ENCODE measurements around the gene DDX24. TPM values are rescaled to one million over a fixed set of nuclear protein-coding genes. Genes with fewer than 3 reads are reported as not detected.

The DDX24 gene
- total RNA-seq, 1 experiment from 2014 or later = 190 TPM

DNA sequence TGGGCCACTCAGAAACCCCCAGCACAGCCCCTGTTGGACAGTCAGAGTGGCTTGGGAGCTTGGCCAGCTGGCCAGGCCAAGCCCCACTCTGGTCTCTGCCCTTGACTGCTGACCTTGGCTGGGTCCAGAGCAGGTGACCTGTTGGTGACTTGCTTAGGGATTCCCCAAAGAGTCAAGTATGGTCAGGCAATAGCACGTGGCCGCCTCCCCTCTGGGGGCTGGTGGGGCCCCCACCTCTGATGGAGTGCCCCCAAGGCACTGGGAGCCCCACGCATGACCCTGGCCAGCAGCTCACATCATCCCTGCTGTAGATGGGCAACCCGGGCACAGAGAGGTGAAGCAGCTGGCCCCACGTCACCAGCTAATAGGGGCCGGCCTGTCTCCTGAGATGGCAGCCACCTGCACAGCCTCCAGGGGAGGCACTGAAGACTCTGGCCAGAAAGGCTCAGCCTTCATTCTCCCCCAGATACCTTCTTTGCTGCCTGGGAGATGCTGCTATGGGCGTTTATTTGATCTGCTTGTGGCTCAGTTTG is 82.1 kb downstream of the DDX24 start:
- Mint-ChIP-seq H3K9me3 (ENCODE audit: low read depth, unreplicated experiment) (no peaks in the 10 kb centered on the region), H3K27me3 (ENCODE audit: unreplicated experiment) (no peaks in the 10 kb centered on the region), H3K4me3 (ENCODE audit: low read depth, unreplicated experiment) (no peak overlapping the region), H3K27ac (ENCODE audit: unreplicated experiment) (no peak overlapping the region), H3K4me1 (ENCODE audit: low read depth, unreplicated experiment) (peaks cover 28% of the 10 kb centered on the region), H3K36me3 (ENCODE audit: insufficient read depth, unreplicated experiment) (peaks cover 10% of the 10 kb centered on the region)
- CTCF ChIA-PET = interaction anchor here (1.2 to 4.0 kb wide), 2 partner anchors 58 to 95 kb away, joined by 4 to 29 read pairs; no protein-coding TSS in a partner anchor
- DNase-seq = no peak
- intact Hi-C loops (cut with micrococcal nuclease; ENCODE audit: unreplicated experiment) = no loop called here
- no TSS peak for BruUV-seq (replicated peaks)
- TF ChIP-seq, protein P1, sequence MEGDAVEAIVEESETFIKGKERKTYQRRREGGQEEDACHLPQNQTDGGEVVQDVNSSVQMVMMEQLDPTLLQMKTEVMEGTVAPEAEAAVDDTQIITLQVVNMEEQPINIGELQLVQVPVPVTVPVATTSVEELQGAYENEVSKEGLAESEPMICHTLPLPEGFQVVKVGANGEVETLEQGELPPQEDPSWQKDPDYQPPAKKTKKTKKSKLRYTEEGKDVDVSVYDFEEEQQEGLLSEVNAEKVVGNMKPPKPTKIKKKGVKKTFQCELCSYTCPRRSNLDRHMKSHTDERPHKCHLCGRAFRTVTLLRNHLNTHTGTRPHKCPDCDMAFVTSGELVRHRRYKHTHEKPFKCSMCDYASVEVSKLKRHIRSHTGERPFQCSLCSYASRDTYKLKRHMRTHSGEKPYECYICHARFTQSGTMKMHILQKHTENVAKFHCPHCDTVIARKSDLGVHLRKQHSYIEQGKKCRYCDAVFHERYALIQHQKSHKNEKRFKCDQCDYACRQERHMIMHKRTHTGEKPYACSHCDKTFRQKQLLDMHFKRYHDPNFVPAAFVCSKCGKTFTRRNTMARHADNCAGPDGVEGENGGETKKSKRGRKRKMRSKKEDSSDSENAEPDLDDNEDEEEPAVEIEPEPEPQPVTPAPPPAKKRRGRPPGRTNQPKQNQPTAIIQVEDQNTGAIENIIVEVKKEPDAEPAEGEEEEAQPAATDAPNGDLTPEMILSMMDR (IDR thresholded peaks at IDR 0.05; ENCODE audit: unreplicated experiment) = no peak

Other genes with a start within 250 kb of the DDX24 start
- gene FAM181A, start 153.9 kb downstream of the DDX24 start, total RNA-seq (2022) = not detected in 2 replicates
- gene ASB2, start 104.6 kb downstream of the DDX24 start, total RNA-seq (2022) = 0.17 and 0.19 TPM in 2 replicates
- not detected in 2 replicates for gene CCDC197, start 83.9 kb downstream of the DDX24 start, total RNA-seq (2022)
- gene OTUB2, start 54.9 kb downstream of the DDX24 start, total RNA-seq (2022) = 15.3 and 22.2 TPM in 2 replicates
- gene IFI27L1, start 108 bp upstream of the DDX24 start, total RNA-seq (2022) = 17.2 and 17.7 TPM in 2 replicates
- 766 and 1,874 TPM in 2 replicates for gene IFI27, start 29.5 kb upstream of the DDX24 start, total RNA-seq (2022)
- gene IFI27L2, start 48.4 kb upstream of the DDX24 start, total RNA-seq (2022) = 40.4 and 57.1 TPM in 2 replicates
- 0.10 and 0.78 TPM in 2 replicates for gene PPP4R4, start 93.1 kb upstream of the DDX24 start, total RNA-seq (2022)
- gene SERPINA10, start 212.1 kb upstream of the DDX24 start, total RNA-seq (2022) = not detected in 2 replicates
- gene SERPINA6, start 242.1 kb upstream of the DDX24 start, total RNA-seq (2022) = 4.5 and 5.8 TPM in 2 replicates

All from Calu3 (cell line).